ENCODE results near the gene DGCR8. TPM values are rescaled to one million over a fixed set of nuclear protein-coding genes. Genes with fewer than 3 reads are reported as not detected.
"Not testable (repeated sequence)": the region's sequence is repeated elsewhere in the genome, so short reads cannot be mapped to it uniquely, and the experiment has no call there.

The DGCR8 gene
- total RNA-seq, 1 donor from 2014 or later = 29.0 TPM

DNA sequence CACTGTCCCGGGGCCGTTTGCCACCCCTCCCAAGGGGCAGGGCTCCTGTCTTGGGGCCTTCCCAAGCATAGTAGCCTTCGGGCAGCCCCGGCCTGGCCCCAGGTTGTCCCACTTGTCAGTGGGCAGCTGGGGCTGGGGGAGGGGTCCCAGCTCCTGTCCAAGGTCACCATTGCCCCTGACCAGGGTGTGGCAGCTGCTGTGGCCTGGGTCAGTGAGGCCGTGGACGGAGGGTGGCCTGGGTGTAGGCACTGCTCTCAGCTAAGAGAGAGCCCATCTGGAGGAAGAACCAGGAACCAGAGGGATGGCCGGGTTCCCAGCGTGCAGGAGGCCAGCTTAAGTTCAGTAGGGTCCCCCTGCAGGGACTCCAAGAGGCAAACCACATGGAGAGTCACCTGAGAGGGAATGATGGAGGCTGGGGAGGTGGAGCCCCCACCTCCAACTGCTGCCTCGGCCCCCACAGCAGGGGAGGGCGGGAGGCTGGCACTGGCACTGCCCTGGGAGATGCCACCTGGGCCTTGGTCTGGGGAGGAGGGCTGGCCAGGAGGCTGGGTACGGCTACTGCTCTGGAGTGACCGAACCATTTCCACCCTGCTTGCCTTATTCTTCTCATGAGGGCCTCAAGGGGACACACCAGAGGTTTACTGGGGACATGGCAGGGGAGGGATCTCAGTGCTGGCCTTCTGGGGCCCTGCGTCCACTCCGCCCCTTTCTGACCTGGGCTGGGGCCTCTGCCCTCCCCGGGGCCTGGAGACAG lies 77.6 kb downstream of the DGCR8 start:
- H3K4me1 ChIP-seq (ENCODE audit: insufficient read depth, low read length) = no peaks in the 10 kb centered on the region
- no peak overlapping the region for H3K27ac ChIP-seq (ENCODE audit: low read depth, low read length)
- H3K36me3 ChIP-seq (ENCODE audit: insufficient read depth, low read length) = no peaks in the 10 kb centered on the region
- no peak overlapping the region for H3K4me3 Mint-ChIP-seq (ENCODE audit: unreplicated experiment)
- no peak overlapping the region for H3K4me3 ChIP-seq (ENCODE audit: insufficient read depth, low read depth, low read length)
- no peak for DNase-seq (ENCODE audit: low read depth)
- H3K4me2 ChIP-seq (ENCODE audit: low read length) = no peak overlapping the region
- H3K9me3 Mint-ChIP-seq (ENCODE audit: unreplicated experiment) = no peaks in the 10 kb centered on the region
- peaks cover 13% of the 10 kb centered on the region for H3K27me3 Mint-ChIP-seq (ENCODE audit: low read depth, unreplicated experiment)
- H4K20me1 ChIP-seq (ENCODE audit: insufficient read depth, low read length) = no peaks in the 10 kb centered on the region
- no peak overlapping the region for H3K9ac ChIP-seq (ENCODE audit: low read length)
- no peak overlapping the region for H2AFZ ChIP-seq (ENCODE audit: low read depth, low read length)
- no peaks in the 10 kb centered on the region for H3K36me3 Mint-ChIP-seq (ENCODE audit: low read depth, unreplicated experiment)
- no peak for FAIRE-seq
- TF ChIP-seq EZH2 (IDR thresholded peaks at IDR 0.05; ENCODE audit: insufficient read depth, low read length) = no peak
- TF ChIP-seq, protein P1, sequence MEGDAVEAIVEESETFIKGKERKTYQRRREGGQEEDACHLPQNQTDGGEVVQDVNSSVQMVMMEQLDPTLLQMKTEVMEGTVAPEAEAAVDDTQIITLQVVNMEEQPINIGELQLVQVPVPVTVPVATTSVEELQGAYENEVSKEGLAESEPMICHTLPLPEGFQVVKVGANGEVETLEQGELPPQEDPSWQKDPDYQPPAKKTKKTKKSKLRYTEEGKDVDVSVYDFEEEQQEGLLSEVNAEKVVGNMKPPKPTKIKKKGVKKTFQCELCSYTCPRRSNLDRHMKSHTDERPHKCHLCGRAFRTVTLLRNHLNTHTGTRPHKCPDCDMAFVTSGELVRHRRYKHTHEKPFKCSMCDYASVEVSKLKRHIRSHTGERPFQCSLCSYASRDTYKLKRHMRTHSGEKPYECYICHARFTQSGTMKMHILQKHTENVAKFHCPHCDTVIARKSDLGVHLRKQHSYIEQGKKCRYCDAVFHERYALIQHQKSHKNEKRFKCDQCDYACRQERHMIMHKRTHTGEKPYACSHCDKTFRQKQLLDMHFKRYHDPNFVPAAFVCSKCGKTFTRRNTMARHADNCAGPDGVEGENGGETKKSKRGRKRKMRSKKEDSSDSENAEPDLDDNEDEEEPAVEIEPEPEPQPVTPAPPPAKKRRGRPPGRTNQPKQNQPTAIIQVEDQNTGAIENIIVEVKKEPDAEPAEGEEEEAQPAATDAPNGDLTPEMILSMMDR (IDR thresholded peaks at IDR 0.05; ENCODE audit: insufficient read depth, low read depth, low read length) = no peak
- no peaks in the 10 kb centered on the region for H3K4me1 Mint-ChIP-seq (ENCODE audit: low read depth, unreplicated experiment)
- H3K27ac Mint-ChIP-seq (ENCODE audit: unreplicated experiment) = no peak overlapping the region
- H3K27me3 ChIP-seq (ENCODE audit: insufficient read depth, low read length) = peaks cover 6% of the 10 kb centered on the region
- no peaks in the 10 kb centered on the region for H3K79me2 ChIP-seq (ENCODE audit: insufficient read depth, low read length)
- H3K9me3 ChIP-seq (ENCODE audit: insufficient read depth, low read depth, low read length) = no peaks in the 10 kb centered on the region

DNA sequence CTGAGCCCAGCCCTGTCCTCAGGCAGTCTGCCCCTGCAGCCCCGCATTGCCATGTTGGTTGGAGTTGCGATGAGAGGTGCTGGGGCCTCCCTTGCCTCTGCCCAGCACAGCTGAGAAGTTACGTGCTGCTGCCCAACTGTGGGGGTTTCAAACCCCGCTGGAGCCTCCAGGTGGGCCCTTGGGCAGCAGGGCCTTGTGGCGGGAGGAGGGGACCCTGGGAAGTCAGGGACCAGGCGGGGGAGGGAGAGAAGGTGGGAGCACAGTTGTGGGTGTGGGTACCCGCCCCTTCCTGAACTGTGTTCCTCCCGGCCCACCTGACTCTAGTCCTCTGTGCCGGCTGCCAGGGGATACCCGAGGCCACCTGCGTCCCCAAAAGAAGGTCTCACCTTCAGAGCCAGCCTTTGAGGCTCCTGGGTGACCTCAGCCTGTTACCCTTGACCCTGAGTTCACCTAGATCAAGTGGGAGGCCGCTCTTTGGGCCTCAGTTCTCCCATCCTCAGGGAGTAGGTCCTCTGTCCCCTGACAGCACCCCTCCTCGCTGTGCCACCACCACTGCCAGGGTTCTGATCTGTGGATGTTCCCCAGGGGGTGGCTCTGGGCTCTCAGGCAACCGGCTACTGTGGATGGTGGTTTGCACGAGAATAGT lies 78.5 kb downstream of the DGCR8 start:
- no peaks in the 10 kb centered on the region for H4K20me1 ChIP-seq (ENCODE audit: insufficient read depth, low read length)
- peaks cover 6% of the 10 kb centered on the region for H3K27me3 ChIP-seq (ENCODE audit: insufficient read depth, low read length)
- no peak overlapping the region for H3K27ac ChIP-seq (ENCODE audit: low read depth, low read length)
- TF ChIP-seq EZH2 (IDR thresholded peaks at IDR 0.05; ENCODE audit: insufficient read depth, low read length) = no peak
- TF ChIP-seq, protein P1 (IDR thresholded peaks at IDR 0.05; ENCODE audit: insufficient read depth, low read depth, low read length) = no peak
- Mint-ChIP-seq H3K27ac (ENCODE audit: unreplicated experiment) (no peak overlapping the region), H3K4me3 (ENCODE audit: unreplicated experiment) (no peak overlapping the region), H3K36me3 (ENCODE audit: low read depth, unreplicated experiment) (no peaks in the 10 kb centered on the region), H3K4me1 (ENCODE audit: low read depth, unreplicated experiment) (no peaks in the 10 kb centered on the region), H3K27me3 (ENCODE audit: low read depth, unreplicated experiment) (peaks cover 11% of the 10 kb centered on the region), H3K9me3 (ENCODE audit: unreplicated experiment) (no peaks in the 10 kb centered on the region)
- H3K9ac ChIP-seq (ENCODE audit: low read length) = no peak overlapping the region
- DNase-seq (ENCODE audit: low read depth) = no peak
- no peaks in the 10 kb centered on the region for H3K4me1 ChIP-seq (ENCODE audit: insufficient read depth, low read length)
- H3K4me2 ChIP-seq (ENCODE audit: low read length) = no peak overlapping the region
- no peak overlapping the region for H2AFZ ChIP-seq (ENCODE audit: low read depth, low read length)
- FAIRE-seq = no peak
- H3K9me3 ChIP-seq (ENCODE audit: insufficient read depth, low read depth, low read length) = no peaks in the 10 kb centered on the region
- H3K79me2 ChIP-seq (ENCODE audit: insufficient read depth, low read length) = no peaks in the 10 kb centered on the region
- no peak overlapping the region for H3K4me3 ChIP-seq (ENCODE audit: insufficient read depth, low read depth, low read length)
- H3K36me3 ChIP-seq (ENCODE audit: insufficient read depth, low read length) = no peaks in the 10 kb centered on the region

DNA sequence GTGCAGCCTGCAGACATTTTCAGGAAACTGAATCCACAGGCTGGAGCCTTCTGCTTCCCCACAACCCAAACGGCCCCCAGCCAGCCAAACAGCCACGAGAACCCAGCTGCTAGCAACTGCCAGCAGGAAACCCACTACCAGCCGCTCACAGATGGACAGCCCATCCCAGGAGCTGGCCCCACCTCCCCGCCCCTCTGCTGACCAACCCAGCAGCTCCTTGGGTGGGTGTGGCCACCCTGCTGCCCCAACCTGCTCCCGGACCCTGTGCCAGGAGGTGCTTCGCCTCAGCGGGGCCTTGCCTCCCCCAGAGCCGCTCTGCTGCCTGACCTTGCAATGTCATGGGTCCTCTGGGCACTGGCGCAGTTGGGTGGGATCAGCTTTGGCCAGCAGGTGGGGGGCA lies 79.0 kb downstream of the DGCR8 start:
- Mint-ChIP-seq H3K4me1 (ENCODE audit: low read depth, unreplicated experiment) (no peaks in the 10 kb centered on the region), H3K36me3 (ENCODE audit: low read depth, unreplicated experiment) (no peaks in the 10 kb centered on the region), H3K27me3 (ENCODE audit: low read depth, unreplicated experiment) (peaks cover 11% of the 10 kb centered on the region), H3K27ac (ENCODE audit: unreplicated experiment) (no peak overlapping the region), H3K9me3 (ENCODE audit: unreplicated experiment) (no peaks in the 10 kb centered on the region), H3K4me3 (ENCODE audit: unreplicated experiment) (no peak overlapping the region)
- TF ChIP-seq EZH2 (IDR thresholded peaks at IDR 0.05; ENCODE audit: insufficient read depth, low read length) = no peak
- TF ChIP-seq, protein P1 (IDR thresholded peaks at IDR 0.05; ENCODE audit: insufficient read depth, low read depth, low read length) = no peak
- Histone ChIP-seq H3K79me2 (ENCODE audit: insufficient read depth, low read length) (no peaks in the 10 kb centered on the region), H3K27me3 (ENCODE audit: insufficient read depth, low read length) (peaks cover 6% of the 10 kb centered on the region), H3K9ac (ENCODE audit: low read length) (no peak overlapping the region), H4K20me1 (ENCODE audit: insufficient read depth, low read length) (no peaks in the 10 kb centered on the region), H3K4me3 (ENCODE audit: insufficient read depth, low read depth, low read length) (no peak overlapping the region), H3K9me3 (ENCODE audit: insufficient read depth, low read depth, low read length) (no peaks in the 10 kb centered on the region), H3K4me2 (ENCODE audit: low read length) (no peak overlapping the region), H2AFZ (ENCODE audit: low read depth, low read length) (no peak overlapping the region), H3K27ac (ENCODE audit: low read depth, low read length) (no peak overlapping the region), H3K4me1 (ENCODE audit: insufficient read depth, low read length) (no peaks in the 10 kb centered on the region), H3K36me3 (ENCODE audit: insufficient read depth, low read length) (no peaks in the 10 kb centered on the region)
- FAIRE-seq = no peak
- no peak for DNase-seq (ENCODE audit: low read depth)

DNA sequence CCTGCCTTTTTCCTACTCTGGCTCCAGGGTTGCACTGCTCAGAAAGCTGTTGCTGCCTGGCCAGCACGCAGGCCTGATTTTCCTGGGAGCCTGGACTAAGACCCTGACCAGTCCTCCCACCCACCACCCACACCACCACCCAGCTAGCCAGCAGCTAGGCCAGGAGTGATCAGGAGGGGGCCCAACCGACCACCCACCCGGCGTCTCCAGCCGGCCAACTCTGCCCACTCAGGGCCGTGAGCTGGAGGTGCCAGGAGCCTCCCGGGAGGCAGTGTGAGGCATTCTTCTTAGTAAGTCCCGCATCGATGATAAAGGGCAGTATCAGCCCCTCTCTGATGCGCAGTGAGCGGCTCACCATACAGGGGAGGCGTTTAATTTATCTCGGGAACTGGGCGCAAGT lies 79.5 kb downstream of the DGCR8 start:
- H3K27ac Mint-ChIP-seq (ENCODE audit: unreplicated experiment); H3K4me1 Mint-ChIP-seq (ENCODE audit: low read depth, unreplicated experiment); H3K27ac ChIP-seq (ENCODE audit: low read depth, low read length): not testable (repeated sequence)

More for the DNA sequence above, 79.5 kb downstream of the DGCR8 start:
- not testable (repeated sequence) for H4K20me1 ChIP-seq (ENCODE audit: insufficient read depth, low read length); H3K9ac ChIP-seq (ENCODE audit: low read length); H3K4me2 ChIP-seq (ENCODE audit: low read length); H3K4me3 Mint-ChIP-seq (ENCODE audit: unreplicated experiment); H3K36me3 Mint-ChIP-seq (ENCODE audit: low read depth, unreplicated experiment); H3K27me3 ChIP-seq (ENCODE audit: insufficient read depth, low read length); DNase-seq (ENCODE audit: low read depth); H3K79me2 ChIP-seq (ENCODE audit: insufficient read depth, low read length); H3K4me1 ChIP-seq (ENCODE audit: insufficient read depth, low read length); FAIRE-seq; H3K4me3 ChIP-seq (ENCODE audit: insufficient read depth, low read depth, low read length); H3K9me3 ChIP-seq (ENCODE audit: insufficient read depth, low read depth, low read length); H3K36me3 ChIP-seq (ENCODE audit: insufficient read depth, low read length); H3K9me3 Mint-ChIP-seq (ENCODE audit: unreplicated experiment); H2AFZ ChIP-seq (ENCODE audit: low read depth, low read length)
- peaks cover 13% of the 10 kb centered on the region for H3K27me3 Mint-ChIP-seq (ENCODE audit: low read depth, unreplicated experiment)

Data from astrocyte (in vitro differentiated cells and primary cell).